ENCODE measurements around the gene PIP4K2B.

PIP4K2B gene

GRCh38 chr17:38740044-38740443, 59.3 kb downstream of the PIP4K2B start:
- H3K27ac ChIP-seq (replicated peaks): no peak overlapping the region
- no peak overlapping the region for H3K4me3 ChIP-seq (replicated peaks; ENCODE audit: insufficient read depth, low read length)
- H3K27me3 ChIP-seq (ENCODE audit: insufficient read depth, poor library complexity, severe bottlenecking): peaks cover 6% of the 10 kb centered on the region
- DNase-seq (ENCODE audit: low read depth in 1 of 2, low spot score in 1 of 2): no peak
- TF ChIP-seq SPI1 (IDR thresholded peaks at IDR 0.05; ENCODE audit: borderline replicate concordance, low read depth): no peak
- TF ChIP-seq REST (IDR thresholded peaks at IDR 0.05; ENCODE audit: insufficient replicate concordance, low read depth): no peak
- TF ChIP-seq POLR2AphosphoS5 (IDR thresholded peaks at IDR 0.05; ENCODE audit: low read depth): no peak
- no peak for TF ChIP-seq CTCF (IDR thresholded peaks at IDR 0.05; ENCODE audit: insufficient read depth, low read length)
- no peak for TF ChIP-seq GABPA (IDR thresholded peaks at IDR 0.05; ENCODE audit: low read depth)

DNA sequence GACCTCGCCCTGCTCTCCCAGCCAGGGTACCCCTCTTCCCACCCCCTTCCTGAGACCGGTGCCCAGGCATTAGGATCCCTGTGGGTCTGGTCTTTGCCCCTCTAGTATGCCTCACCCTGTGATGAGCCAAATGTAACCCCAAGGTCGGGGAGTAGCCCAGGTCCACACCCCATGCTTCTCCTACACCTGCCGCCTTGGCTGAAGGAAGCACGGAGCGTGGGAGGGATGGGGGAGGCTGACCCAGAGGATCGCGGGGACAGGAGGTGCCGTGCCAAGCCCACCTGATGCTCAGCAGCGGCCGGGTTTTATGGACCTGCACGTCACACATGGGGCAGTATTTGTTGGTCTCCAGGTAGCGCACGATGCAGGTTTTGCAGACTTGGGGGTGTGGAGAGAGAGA, 60.1 kb downstream of the PIP4K2B start:
- Histone ChIP-seq H3K4me3 (replicated peaks; ENCODE audit: insufficient read depth, low read length) (no peak overlapping the region), H3K27me3 (ENCODE audit: insufficient read depth, poor library complexity, severe bottlenecking) (peaks cover 3% of the 10 kb centered on the region), H3K27ac (replicated peaks) (no peak overlapping the region)
- no peak for TF ChIP-seq CTCF (IDR thresholded peaks at IDR 0.05; ENCODE audit: insufficient read depth, low read length)
- no peak for TF ChIP-seq POLR2AphosphoS5 (IDR thresholded peaks at IDR 0.05; ENCODE audit: low read depth)
- no peak for TF ChIP-seq GABPA (IDR thresholded peaks at IDR 0.05; ENCODE audit: low read depth)
- no peak for TF ChIP-seq REST (IDR thresholded peaks at IDR 0.05; ENCODE audit: insufficient replicate concordance, low read depth)
- no peak for TF ChIP-seq SPI1 (IDR thresholded peaks at IDR 0.05; ENCODE audit: borderline replicate concordance, low read depth)
- DNase-seq (ENCODE audit: low read depth in 1 of 2, low spot score in 1 of 2): no peak

- Histone ChIP-seq H3K27me3 (ENCODE audit: insufficient read depth, poor library complexity, severe bottlenecking) (peaks cover 3% of the 10 kb centered on the region), H3K4me3 (replicated peaks; ENCODE audit: insufficient read depth, low read length) (no peak overlapping the region), H3K27ac (replicated peaks) (no peak overlapping the region)
- DNase-seq (ENCODE audit: low read depth in 1 of 2, low spot score in 1 of 2): no peak
- TF ChIP-seq GABPA (IDR thresholded peaks at IDR 0.05; ENCODE audit: low read depth) (no peak), CTCF (IDR thresholded peaks at IDR 0.05; ENCODE audit: insufficient read depth, low read length) (no peak), SPI1 (IDR thresholded peaks at IDR 0.05; ENCODE audit: borderline replicate concordance, low read depth) (no peak), REST (IDR thresholded peaks at IDR 0.05; ENCODE audit: insufficient replicate concordance, low read depth) (no peak), POLR2AphosphoS5 (IDR thresholded peaks at IDR 0.05; ENCODE audit: low read depth) (no peak)
Measured at GRCh38 chr17:38738686-38739085, 60.7 kb downstream of the PIP4K2B start.
